PC-9 (cell line): ENCODE data around the gene C4orf36. TPM values are rescaled to one million over a fixed set of nuclear protein-coding genes. Genes with fewer than 3 reads are reported as not detected.
A peak's percentile ranks its signal among the peaks of the same experiment; 100 is the strongest.

Source experiments
- BruUV-seq: library from RNA; stranded (reverse); fragments of 400-500 nt; replicated peaks from 2 replicates; lab custom pipeline; 2021; lab: Mats Ljungman, UMichigan
- CTCF ChIA-PET: fragments of 300-600 bp; sonication (Branson Sonifier 250); formaldehyde crosslinking; loops from one replicate; lab custom pipeline; 2022; ENCODE audit warnings: antibody characterized with exemption; lab: Charles Lee
- POLR2A ChIA-PET: fragments of 300-600 bp; sonication (Branson Sonifier 250); formaldehyde crosslinking; loops from one replicate; lab custom pipeline; 2022; ENCODE audit warnings: antibody characterized with exemption; ENCODE audit not compliant: unreplicated experiment; lab: Charles Lee
- DNase-seq, 2 experiments: peaks; one replicate each; pipeline versions ENCODE4 v3.0.0 to v3.0.0-alpha.2; 2015 to 2022; ENCODE audit warnings: mixed read lengths in 1 of 2
- H2AFZ ChIP-seq: fragments of 200-600 bp; sonication (generic); 2 replicates; pipeline ENCODE4 v1.8.1; 2017; ENCODE audit warnings: antibody characterized with exemption
- H3F3A ChIP-seq: fragments of 200-600 bp; sonication (generic); 2 replicates; pipeline ENCODE4 v1.8.1; 2017; ENCODE audit warnings: antibody characterized with exemption, mild to moderate bottlenecking, low read depth; ENCODE audit not compliant: insufficient read depth
- H3K27ac ChIP-seq: fragments of 200-600 bp; sonication (generic); 2 replicates; pipeline ENCODE4 v1.6.1; 2016; ENCODE audit warnings: mixed run types
- H3K27me3 ChIP-seq: fragments of 200-600 bp; sonication (generic); 2 replicates; pipeline ENCODE4 v1.6.1; 2016; ENCODE audit warnings: low read depth, mixed run types; ENCODE audit not compliant: insufficient read depth
- H3K36me3 ChIP-seq: fragments of 200-600 bp; sonication (generic); 2 replicates; pipeline ENCODE4 v1.6.1; 2016; ENCODE audit warnings: low read depth, mixed run types
- H3K4me1 ChIP-seq: fragments of 200-600 bp; sonication (generic); replicated peaks from 2 replicates; pipeline ENCODE4 v1.6.1; 2016; ENCODE audit warnings: mixed run types; ENCODE audit not compliant: insufficient read depth
- H3K4me2 ChIP-seq: fragments of 200-600 bp; sonication (generic); 2 replicates; pipeline ENCODE4 v1.6.1; 2017; ENCODE audit warnings: mixed run types
- H3K4me3 ChIP-seq: fragments of 200-600 bp; sonication (generic); 2 replicates; pipeline ENCODE4 v1.6.1; 2016; ENCODE audit warnings: mixed run types
- H3K79me2 ChIP-seq: fragments of 200-600 bp; sonication (generic); 2 replicates; pipeline ENCODE4 v1.6.1; 2017; ENCODE audit warnings: low read depth, mixed run types
- H3K9me2 ChIP-seq: fragments of 200-600 bp; sonication (generic); 2 replicates; pipeline ENCODE4 v1.8.1; 2017; ENCODE audit warnings: mild to moderate bottlenecking; ENCODE audit not compliant: insufficient read depth
- H3K9me3 ChIP-seq: fragments of 200-600 bp; sonication (generic); 2 replicates; pipeline ENCODE4 v1.8.1; 2016; ENCODE audit warnings: low read depth; ENCODE audit not compliant: insufficient read depth
- H4K20me1 ChIP-seq: fragments of 200-600 bp; sonication (generic); 2 replicates; pipeline ENCODE4 v1.8.1; 2017; ENCODE audit not compliant: insufficient read depth
- EZH2 ChIP-seq: fragments of 200-600 bp; sonication (generic); IDR thresholded peaks from 2 replicates; pipeline ENCODE4 v1.8.0; 2017; ENCODE audit warnings: antibody characterized with exemption, low read depth
- intact Hi-C: fragments of 100-400 bp; cut with micrococcal nuclease; formaldehyde crosslinking; loops from one replicate; pipeline ENCODE4 v1.10.0; 2022; ENCODE audit not compliant: unreplicated experiment
- total RNA-seq: library from RNA; stranded (reverse); gene quantifications from 2 replicates; pipeline ENCODE4 v1.2.3, GENCODE V29; 2021
- TF ChIP-seq, protein P1 (sequence below): fragments of 200-600 bp; sonication (generic); conservative IDR thresholded peaks from 2 replicates; pipeline ENCODE4 v1.6.1; 2017; ENCODE audit warnings: mixed run types, antibody characterized with exemption, mild to moderate bottlenecking, moderate library complexity

The C4orf36 gene
- total RNA-seq, 1 experiment from 2014 or later = not detected

DNA sequence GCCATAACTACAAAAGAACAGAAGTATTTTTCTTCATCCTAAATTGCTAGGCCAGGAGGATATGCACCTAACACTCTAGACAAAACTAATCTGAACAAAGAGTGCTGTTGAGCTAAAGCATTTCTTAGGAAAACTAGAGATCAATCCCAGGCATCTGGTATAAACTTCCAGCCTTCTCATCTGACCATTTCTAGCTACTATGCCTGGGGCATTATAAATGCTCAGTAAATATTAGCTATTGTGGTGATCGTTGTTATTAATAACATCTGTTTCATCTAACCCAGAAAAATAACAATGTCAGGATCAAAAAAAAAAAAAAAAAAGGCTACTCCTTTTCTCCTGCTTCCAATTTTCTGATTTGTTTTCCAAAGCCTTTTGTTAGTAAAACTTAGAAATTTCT lies 35.3 kb downstream of the C4orf36 start:
- H2AFZ ChIP-seq = no peak overlapping the region
- TF ChIP-seq EZH2 = no peak
- TF ChIP-seq, protein P1, sequence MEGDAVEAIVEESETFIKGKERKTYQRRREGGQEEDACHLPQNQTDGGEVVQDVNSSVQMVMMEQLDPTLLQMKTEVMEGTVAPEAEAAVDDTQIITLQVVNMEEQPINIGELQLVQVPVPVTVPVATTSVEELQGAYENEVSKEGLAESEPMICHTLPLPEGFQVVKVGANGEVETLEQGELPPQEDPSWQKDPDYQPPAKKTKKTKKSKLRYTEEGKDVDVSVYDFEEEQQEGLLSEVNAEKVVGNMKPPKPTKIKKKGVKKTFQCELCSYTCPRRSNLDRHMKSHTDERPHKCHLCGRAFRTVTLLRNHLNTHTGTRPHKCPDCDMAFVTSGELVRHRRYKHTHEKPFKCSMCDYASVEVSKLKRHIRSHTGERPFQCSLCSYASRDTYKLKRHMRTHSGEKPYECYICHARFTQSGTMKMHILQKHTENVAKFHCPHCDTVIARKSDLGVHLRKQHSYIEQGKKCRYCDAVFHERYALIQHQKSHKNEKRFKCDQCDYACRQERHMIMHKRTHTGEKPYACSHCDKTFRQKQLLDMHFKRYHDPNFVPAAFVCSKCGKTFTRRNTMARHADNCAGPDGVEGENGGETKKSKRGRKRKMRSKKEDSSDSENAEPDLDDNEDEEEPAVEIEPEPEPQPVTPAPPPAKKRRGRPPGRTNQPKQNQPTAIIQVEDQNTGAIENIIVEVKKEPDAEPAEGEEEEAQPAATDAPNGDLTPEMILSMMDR = no peak
- H3K79me2 ChIP-seq = no peaks in the 10 kb centered on the region
- intact Hi-C loops = loop anchor here (5.0 kb wide), 1 partner anchor 35 kb away; the partner anchor contains the start of gene C4orf36
- BruUV-seq = no TSS peak
- H3K4me3 ChIP-seq = no peak overlapping the region
- ChIA-PET CTCF (no interaction called here), POLR2A (no interaction called here)
- no peak for DNase-seq
- H3K36me3 ChIP-seq = no peaks in the 10 kb centered on the region
- H3K27ac ChIP-seq = peak overlapping the region; percentile 60
- no peaks in the 10 kb centered on the region for H3K27me3 ChIP-seq
- H3F3A ChIP-seq = peaks cover 14% of the 10 kb centered on the region; the same call in 1 of the 2 replicates
- no peaks in the 10 kb centered on the region for H4K20me1 ChIP-seq
- peaks cover 30% of the 10 kb centered on the region for H3K4me1 ChIP-seq
- no peaks in the 10 kb centered on the region for H3K9me3 ChIP-seq
- H3K9me2 ChIP-seq = no peaks in the 10 kb centered on the region
- peak overlapping the region; percentile 57; the same call in 1 of the 2 replicates for H3K4me2 ChIP-seq

DNA sequence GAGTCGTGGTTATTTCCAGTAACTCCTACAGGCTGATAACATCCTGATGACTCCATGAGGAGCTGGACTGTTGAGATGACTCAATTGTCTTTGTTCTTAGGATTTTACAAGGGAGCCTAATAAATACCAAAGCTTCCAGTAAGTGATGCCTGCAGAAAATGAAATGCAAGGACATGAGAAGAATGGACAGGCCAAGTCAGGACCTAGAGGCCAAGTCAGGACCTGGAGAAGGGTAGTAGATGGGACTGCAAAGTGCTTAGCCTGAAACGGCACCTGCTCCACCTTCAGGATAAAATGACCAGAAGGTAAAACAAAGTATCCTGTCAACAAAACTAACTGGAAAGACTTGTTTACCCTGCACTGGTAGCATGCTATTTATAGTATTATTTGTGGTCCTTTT lies 36.6 kb downstream of the C4orf36 start:
- no peaks in the 10 kb centered on the region for H3K36me3 ChIP-seq
- H3K4me1 ChIP-seq = peaks cover 30% of the 10 kb centered on the region
- H2AFZ ChIP-seq = no peak overlapping the region
- TF ChIP-seq, protein P1 = no peak; the same call in 1 of the 2 replicates
- TF ChIP-seq EZH2 = no peak
- intact Hi-C loops = loop anchor here (5.0 kb wide), 1 partner anchor 37 kb away; the partner anchor contains the start of gene C4orf36
- H3F3A ChIP-seq = peaks cover 14% of the 10 kb centered on the region; the same call in 1 of the 2 replicates
- H3K9me2 ChIP-seq = no peaks in the 10 kb centered on the region
- no peaks in the 10 kb centered on the region for H3K27me3 ChIP-seq
- H3K9me3 ChIP-seq = no peaks in the 10 kb centered on the region
- no peaks in the 10 kb centered on the region for H4K20me1 ChIP-seq
- peak; percentile 24 to 78 for DNase-seq
- H3K4me2 ChIP-seq = peak overlapping the region; percentile 57
- ChIA-PET POLR2A (no interaction called here), CTCF (interaction anchor here (1.9 kb wide), 1 partner anchor 25 kb away, joined by 10 read pairs; no protein-coding TSS in a partner anchor)
- no peak overlapping the region; the same call in 1 of the 2 replicates for H3K4me3 ChIP-seq
- no TSS peak for BruUV-seq
- H3K79me2 ChIP-seq = no peaks in the 10 kb centered on the region
- H3K27ac ChIP-seq = peak overlapping the region; percentile 51

DNA sequence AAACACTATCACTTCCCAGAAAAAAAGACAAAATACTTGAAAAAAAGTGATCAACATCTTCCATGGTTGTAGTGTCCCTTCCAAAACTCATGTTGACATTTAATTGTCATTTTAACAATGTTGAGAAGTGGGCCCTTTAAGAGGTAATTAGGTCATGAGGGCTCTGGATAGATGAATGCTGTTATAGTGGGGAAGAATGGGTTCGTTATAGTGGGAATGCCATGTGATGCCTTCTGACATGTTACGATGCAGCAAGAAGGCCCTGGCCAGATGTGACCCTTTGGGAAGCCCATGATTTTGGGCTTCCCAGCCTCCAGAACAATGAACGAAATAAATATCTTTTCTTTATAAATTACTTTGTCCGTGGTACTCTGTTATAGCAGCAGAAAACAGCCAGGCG lies 39.0 kb downstream of the C4orf36 start:
- H3K79me2 ChIP-seq = no peaks in the 10 kb centered on the region
- H3K4me1 ChIP-seq = peaks cover 30% of the 10 kb centered on the region
- no peak for DNase-seq
- no peaks in the 10 kb centered on the region for H4K20me1 ChIP-seq
- no TSS peak for BruUV-seq
- POLR2A ChIA-PET = no interaction called here
- no peak overlapping the region for H3K4me3 ChIP-seq
- H3K9me3 ChIP-seq = no peaks in the 10 kb centered on the region
- H3F3A ChIP-seq = peaks cover 14% of the 10 kb centered on the region; the same call in 1 of the 2 replicates
- no peak overlapping the region for H3K4me2 ChIP-seq
- CTCF ChIA-PET = no interaction called here
- H3K36me3 ChIP-seq = no peaks in the 10 kb centered on the region
- no peak overlapping the region for H2AFZ ChIP-seq
- H3K27me3 ChIP-seq = no peaks in the 10 kb centered on the region
- intact Hi-C loops = no loop called here
- TF ChIP-seq, protein P1 = no peak
- no peak for TF ChIP-seq EZH2
- H3K9me2 ChIP-seq = no peaks in the 10 kb centered on the region
- no peak overlapping the region for H3K27ac ChIP-seq
